GM18526 (cell line): ENCODE data around the gene GRM7.

ENCODE experiments used
- POLR2A ChIP-seq: IDR thresholded peaks from 3 replicates; pipeline ENCODE4 v1.6.1; 2011; ENCODE audit not compliant: insufficient read length; ENCODE audit errors: extremely low read depth

The GRM7 gene

GRCh38 chr3:7713724-7714123 lies 852.8 kb downstream of the GRM7 start:
- TF ChIP-seq POLR2A, result no peak

- no peak for TF ChIP-seq POLR2A
Observed at GRCh38 chr3:7720649-7721297, 859.9 kb downstream of the GRM7 start.

- TF ChIP-seq POLR2A, result no peak
Observed at GRCh38 chr3:7721869-7722268, 861.0 kb downstream of the GRM7 start.

- no peak for TF ChIP-seq POLR2A
Observed at GRCh38 chr3:7728566-7729519, 867.9 kb downstream of the GRM7 start.

- TF ChIP-seq POLR2A, result no peak
Observed at GRCh38 chr3:7733933-7734332, 873.0 kb downstream of the GRM7 start.

GRCh38 chr3:7734456-7734855 lies 873.5 kb downstream of the GRM7 start:
- TF ChIP-seq POLR2A, result no peak

GRCh38 chr3:7737263-7737662 lies 876.3 kb downstream of the GRM7 start:
- no peak for TF ChIP-seq POLR2A

- TF ChIP-seq POLR2A, result no peak
Observed at GRCh38 chr3:7739754-7740153, 878.8 kb downstream of the GRM7 start.

GRCh38 chr3:7740458-7740857 lies 879.5 kb downstream of the GRM7 start:
- TF ChIP-seq POLR2A, result no peak

GRCh38 chr3:7744850-7745249 lies 883.9 kb downstream of the GRM7 start:
- TF ChIP-seq POLR2A, result no peak

GRCh38 chr3:7745711-7746110 lies 884.8 kb downstream of the GRM7 start:
- no peak for TF ChIP-seq POLR2A

GRCh38 chr3:7749931-7750695 lies 889.2 kb downstream of the GRM7 start:
- TF ChIP-seq POLR2A, result no peak

- TF ChIP-seq POLR2A, result no peak
Observed at GRCh38 chr3:7752005-7752404, 891.1 kb downstream of the GRM7 start.

GRCh38 chr3:7754653-7755441 lies 893.9 kb downstream of the GRM7 start:
- TF ChIP-seq POLR2A, result no peak

- TF ChIP-seq POLR2A, result no peak
Observed at GRCh38 chr3:7759630-7760029, 898.7 kb downstream of the GRM7 start.
